HG02759 (cell line): Measurements from ENCODE around the gene CGA.
A peak's percentile ranks its signal among the peaks of the same experiment; 100 is the strongest.

ENCODE experiments used
- ATAC-seq: cut with Tn5 transposase; IDR thresholded peaks from one replicate; pipeline ENCODE4 v1.9.1; 2021; ENCODE audit warnings: mild to moderate bottlenecking, moderate library complexity; ENCODE audit not compliant: unreplicated experiment

CGA gene

GRCh38 chr6:87092435-87092834 is 2.5 kb downstream of the CGA start:
- ATAC-seq, result no peak

GRCh38 chr6:87089135-87089534 is 5.8 kb downstream of the CGA start:
- ATAC-seq, result no peak

DNA sequence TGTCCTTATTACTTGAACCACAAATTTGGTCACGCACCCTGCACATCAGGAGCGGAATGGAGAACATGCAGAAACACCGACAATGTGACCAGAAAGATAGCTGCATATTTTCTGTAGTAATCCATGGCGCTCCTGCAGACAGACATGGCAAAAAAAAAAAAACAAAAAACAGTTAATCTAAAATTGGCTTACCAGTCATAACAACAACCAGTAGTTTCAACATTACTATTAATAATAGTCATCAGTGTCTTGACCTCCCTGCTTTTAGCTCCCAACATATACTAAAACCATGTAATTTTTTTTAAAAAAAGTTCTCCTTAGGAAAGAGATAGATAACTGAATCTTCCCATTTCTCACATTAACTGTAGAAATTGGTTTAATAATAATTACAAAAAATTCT is 6.8 kb downstream of the CGA start:
- ATAC-seq, result peak; percentile 58

- ATAC-seq, result peak; percentile 59
These were observed 12.7 kb downstream of the CGA start for GRCh38 chr6:87082160-87082721.

GRCh38 chr6:87078983-87079616 is 15.8 kb downstream of the CGA start:
- ATAC-seq, result peak; percentile 79

DNA sequence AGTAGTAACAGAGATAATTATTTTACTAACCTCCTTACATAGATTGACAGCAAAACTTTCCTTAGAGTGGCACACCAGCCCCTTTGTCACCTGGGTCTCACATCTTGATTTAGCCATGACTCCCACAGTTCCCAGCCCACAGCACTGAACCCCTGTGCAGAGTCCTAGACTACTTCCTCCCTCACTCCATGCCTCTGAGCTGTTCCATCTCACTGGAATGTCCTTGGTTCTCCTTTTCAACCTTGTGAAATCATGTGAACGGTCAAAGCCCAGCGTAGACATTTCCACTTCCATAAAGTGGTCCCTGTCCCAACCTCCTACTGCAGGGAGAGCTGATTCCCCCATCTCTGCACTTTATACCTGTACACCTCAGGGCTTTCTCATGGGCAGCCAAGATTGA is 19.7 kb downstream of the CGA start:
- no peak for ATAC-seq

DNA sequence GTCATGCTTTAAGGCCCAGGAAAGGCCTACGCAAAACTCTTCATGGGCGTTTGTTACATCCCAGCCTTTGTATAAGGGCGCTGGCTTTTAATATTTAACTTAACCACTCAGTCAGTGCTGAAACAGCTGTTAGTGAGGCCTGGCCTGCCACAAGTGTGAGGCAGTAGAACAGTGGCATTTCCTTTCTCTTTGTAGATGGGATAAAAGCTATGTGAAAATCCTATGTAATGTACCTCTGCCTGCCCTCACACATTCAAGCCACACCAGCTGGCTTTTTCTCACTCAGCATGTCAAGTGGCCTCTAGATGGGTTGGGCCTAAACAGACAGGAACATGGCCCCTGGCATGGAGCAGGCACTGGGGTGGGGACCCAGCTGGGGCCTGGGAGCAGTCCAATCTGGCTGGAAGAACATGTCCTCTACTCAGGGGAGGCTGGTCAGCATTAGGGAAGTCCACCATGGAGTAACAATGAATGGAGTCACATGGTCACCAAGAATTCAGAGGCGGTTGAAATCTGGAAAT is 20.7 kb downstream of the CGA start:
- ATAC-seq, result peak; percentile 54

DNA sequence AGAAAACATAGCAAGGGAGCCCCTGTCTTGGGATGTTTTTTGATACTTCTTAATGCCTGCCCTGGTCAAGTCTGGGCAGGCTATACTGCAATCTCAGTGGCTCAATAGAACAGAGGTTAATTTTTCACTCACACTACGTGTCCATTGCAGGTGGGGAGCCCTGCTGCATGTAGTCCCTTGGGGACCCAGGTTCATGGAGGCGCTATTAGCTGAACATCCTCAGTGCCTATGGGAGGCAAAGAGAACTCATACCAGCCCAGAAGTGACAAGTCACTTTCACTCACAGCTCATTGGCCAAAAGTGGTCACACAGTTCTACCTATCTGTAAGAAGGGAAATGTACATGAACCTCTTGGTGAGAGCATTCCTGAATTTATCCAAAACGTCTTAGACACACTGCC is 23.2 kb downstream of the CGA start:
- ATAC-seq, result peak; percentile 64

GRCh38 chr6:87070741-87071140 is 24.2 kb downstream of the CGA start:
- ATAC-seq, result no peak

DNA sequence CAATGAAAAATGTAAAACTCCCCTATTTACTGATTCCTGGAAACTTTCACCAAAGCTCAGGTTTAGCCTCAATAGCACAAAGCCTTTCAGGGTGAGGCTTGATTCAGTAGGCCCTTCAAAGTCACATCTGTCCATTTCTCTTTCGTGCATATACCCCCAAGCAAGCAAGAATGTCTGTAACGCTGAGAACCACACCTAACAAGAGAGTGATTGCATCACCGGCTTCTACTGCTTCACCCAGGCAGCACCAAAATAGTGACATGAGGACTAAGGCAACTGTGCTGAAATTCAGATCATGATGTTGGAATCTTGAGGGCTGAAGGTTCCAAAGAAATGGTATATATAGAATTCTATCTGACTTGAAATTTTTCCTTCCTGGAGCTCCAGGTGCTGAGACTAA is 26.1 kb downstream of the CGA start:
- ATAC-seq, result no peak

DNA sequence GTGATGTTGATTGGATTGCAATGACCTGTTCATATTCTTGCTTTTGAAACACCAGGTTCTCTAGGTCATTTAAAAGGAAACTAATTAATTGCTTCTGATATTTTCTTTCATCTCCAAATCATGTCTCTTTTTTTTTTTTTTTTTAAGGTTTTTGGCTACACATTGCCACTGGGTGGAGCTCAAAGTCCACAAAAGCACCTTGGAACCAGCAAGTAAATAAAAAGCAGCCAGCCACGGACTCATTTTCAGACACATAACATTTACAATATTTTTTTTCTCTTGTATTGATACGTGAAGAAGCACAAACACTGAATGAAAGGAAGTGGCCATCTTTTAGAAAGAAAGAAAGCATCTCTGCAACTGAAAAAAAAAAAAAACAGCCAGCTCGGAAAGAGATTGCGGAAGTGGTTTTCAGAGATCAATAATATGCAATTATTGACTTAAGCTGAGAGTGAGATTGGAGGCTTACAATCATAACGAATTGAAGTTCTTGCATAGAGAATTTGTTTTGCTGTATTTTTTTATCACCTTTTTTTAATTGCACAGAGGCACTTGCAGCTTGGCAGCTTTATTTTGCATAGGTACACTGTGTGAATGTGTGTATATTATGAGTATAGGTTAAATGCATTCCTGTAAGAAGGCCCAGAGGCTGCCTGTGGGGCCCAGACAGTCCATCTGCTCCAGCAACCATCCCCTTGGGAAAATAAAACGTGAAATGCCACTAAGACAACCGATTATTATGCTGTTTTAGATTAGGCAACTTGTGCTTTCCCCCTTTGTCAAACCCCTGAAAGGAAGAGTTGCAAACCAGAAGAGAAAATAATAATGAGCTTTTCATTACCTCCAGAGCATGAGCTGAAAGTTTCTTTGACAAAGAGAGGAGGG is 28.2 kb downstream of the CGA start:
- peak; percentile 58 for ATAC-seq

- no peak for ATAC-seq
These were observed 29.8 kb downstream of the CGA start for GRCh38 chr6:87065117-87065516.

DNA sequence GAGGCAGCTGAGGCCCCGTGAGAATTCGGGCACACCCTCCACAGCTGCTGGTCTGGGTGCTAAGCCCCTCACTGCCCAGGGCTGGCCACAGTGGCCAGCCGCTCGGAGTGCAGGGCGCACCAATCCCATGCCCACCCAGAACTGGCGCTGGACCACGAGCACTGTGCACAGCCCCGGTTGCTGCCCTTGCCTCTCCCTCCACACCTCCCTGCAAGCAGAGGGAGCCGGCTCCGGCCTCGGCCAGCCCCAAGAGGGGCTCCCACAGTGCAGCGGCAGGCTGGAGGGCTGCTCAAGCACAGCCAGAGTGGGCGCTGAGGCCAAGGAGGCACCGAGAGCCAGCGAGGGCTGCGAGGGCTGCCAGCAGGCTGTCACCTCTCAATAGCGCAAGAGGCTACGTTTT is 35.0 kb downstream of the CGA start:
- ATAC-seq, result no peak

DNA sequence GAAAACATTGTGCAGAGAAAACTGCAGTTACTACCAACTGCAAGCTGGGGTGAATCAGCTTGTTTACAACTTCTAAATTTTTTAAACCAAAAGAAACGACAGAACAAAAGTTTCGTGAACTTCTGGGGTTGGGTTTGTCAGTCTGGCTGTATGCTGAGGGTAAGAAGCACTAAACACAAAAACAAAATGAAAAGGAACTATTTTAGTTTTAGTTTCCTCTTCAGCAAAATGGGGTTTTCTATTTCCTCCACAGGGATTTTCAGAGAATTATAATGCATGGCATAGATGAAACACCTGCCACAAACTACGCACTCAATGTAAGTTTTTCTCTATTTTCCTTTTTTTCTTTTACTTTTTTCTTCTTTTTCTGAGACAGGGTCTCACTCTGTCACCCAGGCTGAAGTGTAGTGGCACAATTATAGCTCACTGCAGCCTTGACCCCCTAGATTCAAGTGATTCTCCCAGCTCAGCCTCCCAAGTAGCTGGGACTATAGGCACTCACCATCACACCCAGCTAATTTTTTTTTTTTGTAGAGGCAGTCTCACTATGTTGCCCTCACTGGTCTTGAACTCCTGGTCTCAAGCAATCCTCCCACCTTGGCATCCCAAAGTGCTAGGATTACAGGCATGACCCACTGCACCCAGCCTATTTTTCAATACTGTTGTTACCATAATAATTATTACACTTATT is 40.6 kb downstream of the CGA start:
- ATAC-seq, result peak; percentile 49

DNA sequence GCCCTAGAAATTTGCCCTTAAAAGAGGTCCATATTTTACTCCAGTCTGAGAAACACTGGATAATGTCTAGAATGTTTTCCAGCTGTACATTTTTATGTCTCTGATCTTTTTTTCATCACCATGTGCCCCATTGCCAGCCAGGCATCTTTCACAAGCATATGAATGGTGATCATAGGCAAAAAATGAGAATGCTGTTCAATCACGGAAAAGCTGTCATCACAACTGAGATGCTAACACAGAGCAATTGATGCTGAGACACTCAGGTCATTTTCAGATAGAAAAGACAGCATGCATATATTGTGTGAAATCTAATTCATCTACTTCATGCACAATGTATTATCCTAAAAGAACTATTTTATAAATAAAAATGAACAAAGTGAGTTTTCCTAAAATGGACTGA is 41.6 kb downstream of the CGA start:
- no peak for ATAC-seq

- no peak for ATAC-seq
These were observed 45.1 kb downstream of the CGA start for GRCh38 chr6:87049779-87050178.

GRCh38 chr6:87045521-87046075 is 49.3 kb downstream of the CGA start:
- no peak for ATAC-seq

GRCh38 chr6:87040729-87041128 is 54.2 kb downstream of the CGA start:
- no peak for ATAC-seq
